ENCODE results near the gene DLX1. TPM values are rescaled to one million over a fixed set of nuclear protein-coding genes. Genes with fewer than 3 reads are reported as not detected.
A peak's percentile ranks its signal among the peaks of the same experiment; 100 is the strongest.

Gene DLX1
- total and polyA plus RNA-seq, 2 of the 8 experiments (the other 6 are each of a cell fraction or from before 2014, with no cell fraction given): 0.11 TPM; not detected in 1

- no peak overlapping the region for H3K23ac ChIP-seq (ENCODE audit: insufficient read length)
- 0 out of 2 replicates have a peak overlapping the region, but pooled peaks have one; percentile 45 for H4K8ac ChIP-seq (ENCODE audit: extremely low read depth, insufficient read depth, low read length)
- CTCF ChIA-PET (ENCODE audit: partially characterized antibody): interaction anchor here (0.8 to 11.7 kb wide), 15 partner anchors 9 to 576 kb away, joined by 3 to 198 read pairs (median 6); partner anchors contain the start of gene DLX1
- no peak overlapping the region for H3K27ac ChIP-seq (ENCODE audit: low read depth, low read length)
- no peak overlapping the region; the same call in 1 of the 2 replicates for H3K18ac ChIP-seq (ENCODE audit: extremely low read depth, low read length)
- H3K56ac ChIP-seq (replicated peaks; ENCODE audit: insufficient read length, low read depth, low read length): no peak overlapping the region
- peak overlapping the region in 2 of 4 experiments; percentile 14 to 30; a peak in 4 of 8 replicates for H3K4me3 ChIP-seq (ENCODE audit: extremely low read depth in 1 of 4, insufficient read depth in 2 of 4, low read depth in 3 of 4, low read length in 4 of 4)
- H4K5ac ChIP-seq (ENCODE audit: insufficient read length, low read depth, low read length): no peak overlapping the region
- H3K36me3 ChIP-seq (ENCODE audit: control insufficient read depth in 2 of 4, insufficient read depth in 4 of 4, low read length in 3 of 4): no peaks in the 10 kb centered on the region
- no peaks in the 10 kb centered on the region for H3K9me3 ChIP-seq (ENCODE audit: insufficient read depth in 2 of 2, low read depth in 1 of 2, low read length in 1 of 2)
- H4K91ac ChIP-seq (replicated peaks; ENCODE audit: insufficient read length, low read length): no peak overlapping the region
- POLR2A ChIA-PET (ENCODE audit: partially characterized antibody): interaction anchor here (0.6 to 16.0 kb wide), 4 partner anchors 12 to 1138 kb away, joined by 3 to 184 read pairs (median 6); partner anchors contain the start of gene DLX1
- no peak overlapping the region for H2AFZ ChIP-seq (ENCODE audit: low read length)
- FAIRE-seq: no peak
- H3K4ac ChIP-seq (replicated peaks; ENCODE audit: insufficient read length, low read depth, low read length): no peak overlapping the region
- no peaks in the 10 kb centered on the region for H3K79me2 ChIP-seq (ENCODE audit: control insufficient read depth in 1 of 2, insufficient read depth in 2 of 2, low read length in 2 of 2)
- 15% methylated on average over 44 of the region's 51 CpGs; no CpG with 5 or more reads in 1 of the 2 experiments for WGBS, 2 experiments (ENCODE audit: extremely low coverage in 1 of 2, insufficient coverage in 1 of 2, insufficient read length in 1 of 2, insufficient replicate concordance in 2 of 2, low coverage in 1 of 2, low lambda C conversion rate in 2 of 2, missing lambda C conversion rate in 1 of 2)
- H2BK5ac ChIP-seq (ENCODE audit: low read depth, low read length): no peak overlapping the region
- peak in 1 of 2 experiments; percentile 74 for DNase-seq (ENCODE audit: low read depth in 1 of 2, low spot score in 2 of 2)
- peaks cover 62 to 90% (median 81%) of the 10 kb centered on the region in 4 experiments for H3K27me3 ChIP-seq (replicated peaks in 1 of 4; ENCODE audit: control insufficient read depth in 3 of 4, extremely low read depth in 1 of 4, insufficient read depth in 3 of 4, low read length in 3 of 4)
- no peak overlapping the region for H2BK120ac ChIP-seq (replicated peaks; ENCODE audit: low read depth, low read length)
- H3K9ac ChIP-seq (replicated peaks in 1 of 4; ENCODE audit: extremely low read depth in 1 of 4, low read depth in 3 of 4, low read length in 3 of 4): no peak overlapping the region
- peak overlapping the region; percentile 53 to 65 for H3K4me2 ChIP-seq (ENCODE audit: insufficient read depth in 1 of 2, low read depth in 2 of 2, low read length in 2 of 2)
- H2BK20ac ChIP-seq (ENCODE audit: low read length): no peak overlapping the region
- peaks cover 10% of the 10 kb centered on the region; the same call in 1 of the 2 replicates for H3K23me2 ChIP-seq (ENCODE audit: low read depth, low read length)
- no peak overlapping the region for H2BK12ac ChIP-seq (ENCODE audit: low read depth, low read length)
- H3K79me1 ChIP-seq (ENCODE audit: low read depth, low read length): no peaks in the 10 kb centered on the region
- peaks cover 4 to 25% (median 14%) of the 10 kb centered on the region in 4 experiments; a peak in 6 of 7 replicates for H3K4me1 ChIP-seq (replicated peaks in 1 of 4; ENCODE audit: control insufficient read depth in 3 of 4, insufficient read depth in 4 of 4, low read length in 3 of 4)
- H3K14ac ChIP-seq (ENCODE audit: insufficient read length): no peak overlapping the region
- peak overlapping the region; percentile 26; the same call in 1 of the 2 replicates for H2AK5ac ChIP-seq (ENCODE audit: low read depth, low read length)
- no peak overlapping the region for H2BK15ac ChIP-seq (ENCODE audit: low read length)
- H4K20me1 ChIP-seq (replicated peaks in 1 of 2; ENCODE audit: control insufficient read depth in 1 of 2, insufficient read depth in 2 of 2, low read length in 2 of 2): peaks cover 4 to 7% of the 10 kb centered on the region in 2 experiments
- TF ChIP-seq RBBP5 (IDR thresholded peaks at IDR 0.05; ENCODE audit: borderline replicate concordance, low read depth, low read length) (no peak), CHD2 (IDR thresholded peaks at IDR 0.05; ENCODE audit: low read length) (no peak), HDAC2 (IDR thresholded peaks at IDR 0.05; ENCODE audit: borderline replicate concordance in 1 of 2, low read depth in 2 of 2, low read length in 2 of 2) (no peak), CBX8 (IDR thresholded peaks at IDR 0.05; ENCODE audit: borderline replicate concordance, low read depth, low read length) (peak; percentile 47; the same call in 1 of the 2 replicates), RNF2 (IDR thresholded peaks at IDR 0.05; ENCODE audit: borderline replicate concordance, low read depth, low read length, missing control alignments, poor library complexity, severe bottlenecking) (peak; percentile 69), PHF8 (conservative IDR thresholded peaks at IDR 0.05; ENCODE audit: low read depth, low read length) (no peak), SP1 (IDR thresholded peaks at IDR 0.05; ENCODE audit: low read depth, low read length) (no peak)
- TF ChIP-seq, protein P1, sequence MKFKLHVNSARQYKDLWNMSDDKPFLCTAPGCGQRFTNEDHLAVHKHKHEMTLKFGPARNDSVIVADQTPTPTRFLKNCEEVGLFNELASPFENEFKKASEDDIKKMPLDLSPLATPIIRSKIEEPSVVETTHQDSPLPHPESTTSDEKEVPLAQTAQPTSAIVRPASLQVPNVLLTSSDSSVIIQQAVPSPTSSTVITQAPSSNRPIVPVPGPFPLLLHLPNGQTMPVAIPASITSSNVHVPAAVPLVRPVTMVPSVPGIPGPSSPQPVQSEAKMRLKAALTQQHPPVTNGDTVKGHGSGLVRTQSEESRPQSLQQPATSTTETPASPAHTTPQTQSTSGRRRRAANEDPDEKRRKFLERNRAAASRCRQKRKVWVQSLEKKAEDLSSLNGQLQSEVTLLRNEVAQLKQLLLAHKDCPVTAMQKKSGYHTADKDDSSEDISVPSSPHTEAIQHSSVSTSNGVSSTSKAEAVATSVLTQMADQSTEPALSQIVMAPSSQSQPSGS (IDR thresholded peaks at IDR 0.05; ENCODE audit: low read length): no peak
Measured at GRCh38 chr2:172107690-172108586, 22.6 kb downstream of the DLX1 start.

All from H1 (cell line).